ENCODE results near the gene UGT2A3. TPM values are rescaled to one million over a fixed set of nuclear protein-coding genes. Genes with fewer than 3 reads are reported as not detected.

Gene UGT2A3
- not detected for total RNA-seq
- polyA plus RNA-seq: 10 to 100 TPM in 1 of 2 donors, not detected in 1; 13.5 TPM
- long read RNA-seq, donor 1: 0 reads
- long read RNA-seq, donor 2: 0 reads

GRCh38 chr4:68951078-68951805 is at the start of gene UGT2A3:
Gene UGT2A3 (minus strand): TSS chr4:68951804. CDS start chr4:68951760, 44 bp downstream.
- DNase-seq (no peak), ATAC-seq (ENCODE audit: low FRiP score) (no peak)
- H3K4me3 ChIP-seq (ENCODE audit: low read length in 2 of 2): no peak within 1 kb of the TSS
- no peaks in the 10 kb centered on the region for H3K9me3 ChIP-seq (ENCODE audit: control insufficient read depth, low read length)
- intact Hi-C loops (cut with DNase I): no loop called here
- no peak within 1 kb of the TSS for H3K27ac ChIP-seq (ENCODE audit: low read depth in 1 of 2, low read length in 2 of 2)
- WGBS, 2 donors: 70% methylated on average over 5 of the region's 5 CpGs
- H3K4me1 ChIP-seq (ENCODE audit: control insufficient read depth in 1 of 2, insufficient read depth in 2 of 2, low read length in 2 of 2): no peaks in the 10 kb centered on the region
- no peaks in the 10 kb centered on the region for H3K36me3 ChIP-seq (ENCODE audit: control insufficient read depth in 1 of 2, insufficient read depth in 2 of 2, low read length in 1 of 2)
- no peaks in the 10 kb centered on the region for H3K27me3 ChIP-seq (ENCODE audit: control insufficient read depth in 1 of 2, insufficient read depth in 2 of 2, low read length in 1 of 2)

GRCh38 chr4:68997040-68997439 is 45.4 kb upstream of the UGT2A3 start:
- Histone ChIP-seq H3K9me3 (ENCODE audit: control insufficient read depth, low read length) (peaks cover 2% of the 10 kb centered on the region), H3K36me3 (ENCODE audit: control insufficient read depth in 1 of 2, insufficient read depth in 2 of 2, low read length in 1 of 2) (no peaks in the 10 kb centered on the region), H3K4me3 (ENCODE audit: low read length in 2 of 2) (no peak overlapping the region), H3K27ac (ENCODE audit: low read depth in 1 of 2, low read length in 2 of 2) (no peak overlapping the region), H3K4me1 (ENCODE audit: control insufficient read depth in 1 of 2, insufficient read depth in 2 of 2, low read length in 2 of 2) (no peaks in the 10 kb centered on the region), H3K27me3 (ENCODE audit: control insufficient read depth in 1 of 2, insufficient read depth in 2 of 2, low read length in 1 of 2) (no peaks in the 10 kb centered on the region)
- intact Hi-C loops (cut with DNase I): no loop called here
- ATAC-seq (ENCODE audit: low FRiP score): no peak
- 53 to 63% methylated on average over 3 of the region's 3 CpGs for WGBS, 2 donors
- no peak for DNase-seq

- 77 to 90% methylated on average over 2 of the region's 2 CpGs for WGBS, 2 donors
- Histone ChIP-seq H3K4me1 (ENCODE audit: control insufficient read depth in 1 of 2, insufficient read depth in 2 of 2, low read length in 2 of 2) (no peaks in the 10 kb centered on the region), H3K27me3 (ENCODE audit: control insufficient read depth in 1 of 2, insufficient read depth in 2 of 2, low read length in 1 of 2) (no peaks in the 10 kb centered on the region), H3K36me3 (ENCODE audit: control insufficient read depth in 1 of 2, insufficient read depth in 2 of 2, low read length in 1 of 2) (no peaks in the 10 kb centered on the region), H3K27ac (ENCODE audit: low read depth in 1 of 2, low read length in 2 of 2) (no peak overlapping the region), H3K9me3 (ENCODE audit: control insufficient read depth, low read length) (peaks cover 2% of the 10 kb centered on the region), H3K4me3 (ENCODE audit: low read length in 2 of 2) (no peak overlapping the region)
- intact Hi-C loops (cut with DNase I): no loop called here
- DNase-seq (no peak), ATAC-seq (ENCODE audit: low FRiP score) (no peak)
Observed at GRCh38 chr4:68995292-68995691, 43.7 kb upstream of the UGT2A3 start.

GRCh38 chr4:68987007-68987406 is 35.4 kb upstream of the UGT2A3 start:
- H3K27me3 ChIP-seq (ENCODE audit: control insufficient read depth in 1 of 2, insufficient read depth in 2 of 2, low read length in 1 of 2): no peaks in the 10 kb centered on the region
- 74 to 81% methylated on average over 2 of the region's 2 CpGs for WGBS, 2 donors
- no peaks in the 10 kb centered on the region for H3K4me1 ChIP-seq (ENCODE audit: control insufficient read depth in 1 of 2, insufficient read depth in 2 of 2, low read length in 2 of 2)
- no peak overlapping the region for H3K4me3 ChIP-seq (ENCODE audit: low read length in 2 of 2)
- H3K9me3 ChIP-seq (ENCODE audit: control insufficient read depth, low read length): no peaks in the 10 kb centered on the region
- ATAC-seq (ENCODE audit: low FRiP score) (no peak), DNase-seq (no peak)
- intact Hi-C loops (cut with DNase I): no loop called here
- H3K36me3 ChIP-seq (ENCODE audit: control insufficient read depth in 1 of 2, insufficient read depth in 2 of 2, low read length in 1 of 2): no peaks in the 10 kb centered on the region
- H3K27ac ChIP-seq (ENCODE audit: low read depth in 1 of 2, low read length in 2 of 2): no peak overlapping the region

- no peaks in the 10 kb centered on the region for H3K36me3 ChIP-seq (ENCODE audit: control insufficient read depth in 1 of 2, insufficient read depth in 2 of 2, low read length in 1 of 2)
- no peak overlapping the region for H3K4me3 ChIP-seq (ENCODE audit: low read length in 2 of 2)
- DNase-seq (no peak), ATAC-seq (ENCODE audit: low FRiP score) (no peak)
- H3K9me3 ChIP-seq (ENCODE audit: control insufficient read depth, low read length): no peaks in the 10 kb centered on the region
- H3K27ac ChIP-seq (ENCODE audit: low read depth in 1 of 2, low read length in 2 of 2): no peak overlapping the region
- H3K4me1 ChIP-seq (ENCODE audit: control insufficient read depth in 1 of 2, insufficient read depth in 2 of 2, low read length in 2 of 2): no peaks in the 10 kb centered on the region
- intact Hi-C loops (cut with DNase I): no loop called here
- H3K27me3 ChIP-seq (ENCODE audit: control insufficient read depth in 1 of 2, insufficient read depth in 2 of 2, low read length in 1 of 2): no peaks in the 10 kb centered on the region
- WGBS, 2 donors: 83 to 85% methylated on average over 1 of the region's 1 CpG
Observed at GRCh38 chr4:68985442-68985841, 33.8 kb upstream of the UGT2A3 start.

GRCh38 chr4:68984947-68985346 is 33.3 kb upstream of the UGT2A3 start:
- no peaks in the 10 kb centered on the region for H3K27me3 ChIP-seq (ENCODE audit: control insufficient read depth in 1 of 2, insufficient read depth in 2 of 2, low read length in 1 of 2)
- intact Hi-C loops (cut with DNase I): no loop called here
- 84 to 86% methylated on average over 2 of the region's 2 CpGs for WGBS, 2 donors
- H3K36me3 ChIP-seq (ENCODE audit: control insufficient read depth in 1 of 2, insufficient read depth in 2 of 2, low read length in 1 of 2): no peaks in the 10 kb centered on the region
- no peaks in the 10 kb centered on the region for H3K9me3 ChIP-seq (ENCODE audit: control insufficient read depth, low read length)
- H3K4me1 ChIP-seq (ENCODE audit: control insufficient read depth in 1 of 2, insufficient read depth in 2 of 2, low read length in 2 of 2): no peaks in the 10 kb centered on the region
- no peak overlapping the region for H3K4me3 ChIP-seq (ENCODE audit: low read length in 2 of 2)
- ATAC-seq (ENCODE audit: low FRiP score): no peak
- H3K27ac ChIP-seq (ENCODE audit: low read depth in 1 of 2, low read length in 2 of 2): no peak overlapping the region
- DNase-seq: no peak

- Histone ChIP-seq H3K36me3 (ENCODE audit: control insufficient read depth in 1 of 2, insufficient read depth in 2 of 2, low read length in 1 of 2) (no peaks in the 10 kb centered on the region), H3K4me1 (ENCODE audit: control insufficient read depth in 1 of 2, insufficient read depth in 2 of 2, low read length in 2 of 2) (no peaks in the 10 kb centered on the region), H3K27me3 (ENCODE audit: control insufficient read depth in 1 of 2, insufficient read depth in 2 of 2, low read length in 1 of 2) (no peaks in the 10 kb centered on the region), H3K4me3 (ENCODE audit: low read length in 2 of 2) (no peak overlapping the region), H3K27ac (ENCODE audit: low read depth in 1 of 2, low read length in 2 of 2) (no peak overlapping the region), H3K9me3 (ENCODE audit: control insufficient read depth, low read length) (no peaks in the 10 kb centered on the region)
- 33 to 36% methylated on average over 2 of the region's 2 CpGs for WGBS, 2 donors
- DNase-seq (no peak), ATAC-seq (ENCODE audit: low FRiP score) (no peak)
- intact Hi-C loops (cut with DNase I): loop anchor here in 1 of 2 donors (1.0 kb wide), 1 partner anchor 34 kb away; no protein-coding TSS in a partner anchor
Observed at GRCh38 chr4:68963374-68963773, 11.8 kb upstream of the UGT2A3 start.

- H3K27ac ChIP-seq (ENCODE audit: low read depth in 1 of 2, low read length in 2 of 2): no peak overlapping the region
- H3K4me1 ChIP-seq (ENCODE audit: control insufficient read depth in 1 of 2, insufficient read depth in 2 of 2, low read length in 2 of 2): no peaks in the 10 kb centered on the region
- 19 to 21% methylated on average over 1 of the region's 1 CpG for WGBS, 2 donors
- no peaks in the 10 kb centered on the region for H3K36me3 ChIP-seq (ENCODE audit: control insufficient read depth in 1 of 2, insufficient read depth in 2 of 2, low read length in 1 of 2)
- H3K4me3 ChIP-seq (ENCODE audit: low read length in 2 of 2): no peak overlapping the region
- intact Hi-C loops (cut with DNase I): loop anchor here in 1 of 2 donors (1.0 kb wide), 1 partner anchor 34 kb away; no protein-coding TSS in a partner anchor
- ATAC-seq (ENCODE audit: low FRiP score): no peak
- no peaks in the 10 kb centered on the region for H3K27me3 ChIP-seq (ENCODE audit: control insufficient read depth in 1 of 2, insufficient read depth in 2 of 2, low read length in 1 of 2)
- no peak for DNase-seq
- H3K9me3 ChIP-seq (ENCODE audit: control insufficient read depth, low read length): no peaks in the 10 kb centered on the region
Observed at GRCh38 chr4:68962868-68963267, 11.3 kb upstream of the UGT2A3 start.

Measured in aorta (tissue), 5 donors.